Smooth muscle cell (in vitro differentiated cells): ENCODE results near the gene TRPM8. TPM values are rescaled to one million over a fixed set of nuclear protein-coding genes. Genes with fewer than 3 reads are reported as not detected.

Experiments used
- DNase-seq: peaks from one replicate; lab custom pipeline; 2025; ENCODE audit not compliant: unreplicated experiment; lab: John Stamatoyannopoulos, UW
- H2AFZ ChIP-seq: fragments of 200-600 bp; sonication (generic); 2 replicates; pipeline ENCODE4 v1.6.0; 2016; ENCODE audit warnings: antibody characterized with exemption, low read depth, mild to moderate bottlenecking
- H3F3A ChIP-seq: fragments of 200-600 bp; sonication (generic); 2 replicates; pipeline ENCODE4 v1.6.0; 2017; ENCODE audit warnings: antibody characterized with exemption, low read depth
- H3K27ac ChIP-seq: fragments of 200-600 bp; sonication (generic); 2 replicates; pipeline ENCODE4 v1.5.1; 2016; ENCODE audit warnings: low read depth, mild to moderate bottlenecking
- H3K27me3 ChIP-seq: fragments of 200-600 bp; sonication (generic); 2 replicates; pipeline ENCODE4 v1.6.1; 2016; ENCODE audit warnings: low read depth, mild to moderate bottlenecking
- H3K36me3 ChIP-seq: fragments of 200-600 bp; sonication (generic); 2 replicates; pipeline ENCODE4 v1.5.1; 2016; ENCODE audit warnings: low read depth
- H3K4me1 ChIP-seq: fragments of 200-600 bp; sonication (generic); 2 replicates; pipeline ENCODE4 v1.5.1; 2016; ENCODE audit warnings: low read depth
- H3K4me2 ChIP-seq: fragments of 200-600 bp; sonication (generic); 2 replicates; pipeline ENCODE4 v1.6.0; 2016; ENCODE audit warnings: mild to moderate bottlenecking
- H3K4me3 ChIP-seq: fragments of 200-600 bp; sonication (generic); 2 replicates; pipeline ENCODE4 v1.5.1; 2016; ENCODE audit warnings: mild to moderate bottlenecking
- H3K79me2 ChIP-seq: fragments of 200-600 bp; sonication (generic); 2 replicates; pipeline ENCODE4 v1.6.0; 2016; ENCODE audit warnings: low read depth, mild to moderate bottlenecking
- H3K9ac ChIP-seq: fragments of 200-600 bp; sonication (generic); 2 replicates; pipeline ENCODE4 v1.6.0; 2016; ENCODE audit warnings: low read depth
- H3K9me3 ChIP-seq: fragments of 200-600 bp; sonication (generic); replicated peaks from 2 replicates; pipeline ENCODE4 v1.5.1; 2016; ENCODE audit warnings: low read depth
- H4K20me1 ChIP-seq: fragments of 200-600 bp; sonication (generic); 2 replicates; pipeline ENCODE4 v1.6.0; 2016; ENCODE audit warnings: low read depth
- WGBS: methylation state at CpG from one replicate; pipeline ENCODE4 v1.1.7; 2016; ENCODE audit warnings: low lambda C conversion rate; 5-methylcytosine and 5-hydroxymethylcytosine counted together
- polyA plus RNA-seq: library from polyadenylated mRNA; unstranded; fragments of >200 nt; fragmentation: Nextera tagmentation; extraction: Ambion mirVana; gene quantifications from 2 replicates; pipeline ENCODE4 v1.2.1, GENCODE V29; 2016
- total RNA-seq: library from RNA; depleted of rRNA; stranded (reverse); fragments of >200 nt; gene quantifications from 2 replicates; pipeline ENCODE4 v1.2.3, GENCODE V29; 2014
- TF ChIP-seq, protein P1 (sequence below): fragments of 200-600 bp; sonication (generic); IDR thresholded peaks from 2 replicates; pipeline ENCODE4 v1.5.1; 2017; ENCODE audit warnings: borderline replicate concordance, mild to moderate bottlenecking, antibody characterized with exemption; ENCODE audit not compliant: insufficient read depth, poor library complexity, severe bottlenecking

Gene TRPM8
- total and polyA plus RNA-seq, 2 experiments from 2014 or later, result not detected

DNA sequence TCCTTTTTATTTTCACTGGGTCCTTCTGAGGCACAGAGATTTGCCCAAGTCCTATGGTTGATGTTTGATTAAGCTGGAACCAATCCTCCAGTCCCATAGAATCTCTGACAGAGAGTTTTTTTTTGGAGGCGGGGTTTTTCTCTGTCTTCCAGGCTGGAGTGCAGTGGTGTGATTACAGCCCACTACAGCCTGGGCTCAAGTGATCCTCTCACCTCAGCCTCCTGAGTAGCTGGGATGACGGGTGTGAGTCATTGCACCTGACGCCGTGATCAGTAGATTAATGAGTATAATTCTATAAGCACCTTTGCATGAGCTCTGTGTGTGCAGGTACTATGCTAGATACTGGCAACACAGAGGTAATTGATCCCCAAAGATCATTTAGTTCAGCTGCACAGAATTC is 15.3 kb upstream of the TRPM8 start:
- H2AFZ ChIP-seq, result no peak overlapping the region
- 93% methylated on average over 4 of the region's 4 CpGs for WGBS
- H3F3A ChIP-seq, result no peaks in the 10 kb centered on the region
- no peak overlapping the region for H3K4me3 ChIP-seq
- TF ChIP-seq, protein P1, sequence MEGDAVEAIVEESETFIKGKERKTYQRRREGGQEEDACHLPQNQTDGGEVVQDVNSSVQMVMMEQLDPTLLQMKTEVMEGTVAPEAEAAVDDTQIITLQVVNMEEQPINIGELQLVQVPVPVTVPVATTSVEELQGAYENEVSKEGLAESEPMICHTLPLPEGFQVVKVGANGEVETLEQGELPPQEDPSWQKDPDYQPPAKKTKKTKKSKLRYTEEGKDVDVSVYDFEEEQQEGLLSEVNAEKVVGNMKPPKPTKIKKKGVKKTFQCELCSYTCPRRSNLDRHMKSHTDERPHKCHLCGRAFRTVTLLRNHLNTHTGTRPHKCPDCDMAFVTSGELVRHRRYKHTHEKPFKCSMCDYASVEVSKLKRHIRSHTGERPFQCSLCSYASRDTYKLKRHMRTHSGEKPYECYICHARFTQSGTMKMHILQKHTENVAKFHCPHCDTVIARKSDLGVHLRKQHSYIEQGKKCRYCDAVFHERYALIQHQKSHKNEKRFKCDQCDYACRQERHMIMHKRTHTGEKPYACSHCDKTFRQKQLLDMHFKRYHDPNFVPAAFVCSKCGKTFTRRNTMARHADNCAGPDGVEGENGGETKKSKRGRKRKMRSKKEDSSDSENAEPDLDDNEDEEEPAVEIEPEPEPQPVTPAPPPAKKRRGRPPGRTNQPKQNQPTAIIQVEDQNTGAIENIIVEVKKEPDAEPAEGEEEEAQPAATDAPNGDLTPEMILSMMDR, result no peak
- no peak for DNase-seq
- H3K27ac ChIP-seq, result no peak overlapping the region
- no peaks in the 10 kb centered on the region for H3K4me1 ChIP-seq
- peaks cover 38% of the 10 kb centered on the region for H3K27me3 ChIP-seq
- H3K9me3 ChIP-seq, result no peaks in the 10 kb centered on the region
- H3K9ac ChIP-seq, result no peak overlapping the region
- no peaks in the 10 kb centered on the region for H3K79me2 ChIP-seq
- no peak overlapping the region for H3K4me2 ChIP-seq
- H4K20me1 ChIP-seq, result no peaks in the 10 kb centered on the region
- H3K36me3 ChIP-seq, result no peaks in the 10 kb centered on the region

DNA sequence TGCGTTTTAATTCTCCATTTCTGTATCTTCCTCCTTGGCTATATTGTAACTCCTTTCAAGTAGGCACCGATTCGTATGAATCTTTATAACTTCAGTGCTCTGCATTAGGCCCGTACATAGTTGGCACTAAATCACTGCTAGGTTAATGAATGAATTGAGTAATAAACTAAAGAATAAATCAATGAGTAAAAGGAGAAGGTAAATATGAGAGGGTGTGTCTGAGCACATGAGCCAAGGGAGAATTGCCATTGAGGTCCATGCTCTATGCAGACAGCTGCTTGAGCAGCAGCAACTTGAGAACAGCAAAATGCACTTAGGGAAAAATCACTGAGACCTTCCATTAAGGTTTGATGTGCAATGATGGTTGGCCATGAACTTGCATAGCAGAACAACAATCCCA is 11.2 kb upstream of the TRPM8 start:
- WGBS, result 88% methylated on average over 4 of the region's 4 CpGs

DNA sequence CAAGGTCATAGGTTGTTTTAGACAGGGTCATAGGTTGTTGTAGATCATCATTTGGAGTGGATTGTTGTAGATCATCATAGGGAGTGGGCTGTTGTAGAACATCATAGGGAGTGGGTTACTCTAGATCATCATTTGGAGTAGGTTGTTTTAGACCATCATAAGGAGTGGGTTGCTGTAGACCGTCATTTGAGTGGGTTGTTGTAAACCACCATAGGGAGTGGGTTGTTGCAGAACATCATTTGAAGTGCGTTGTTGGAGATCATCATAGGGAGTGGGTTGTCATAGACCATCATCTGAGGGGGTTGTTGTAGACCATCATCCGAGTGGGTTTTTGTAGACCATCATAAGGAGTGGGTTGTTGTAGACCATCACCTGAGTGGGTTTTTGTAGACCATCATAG is 9.5 kb upstream of the TRPM8 start:
- TF ChIP-seq, protein P1, result no peak
- Histone ChIP-seq H4K20me1 (no peaks in the 10 kb centered on the region), H3K27me3 (peaks cover 10% of the 10 kb centered on the region), H3K27ac (no peak overlapping the region), H3K4me2 (no peak overlapping the region), H3K79me2 (no peaks in the 10 kb centered on the region), H3F3A (no peaks in the 10 kb centered on the region), H3K9me3 (no peaks in the 10 kb centered on the region), H3K36me3 (no peaks in the 10 kb centered on the region), H3K4me3 (no peak overlapping the region), H2AFZ (no peak overlapping the region), H3K9ac (no peak overlapping the region), H3K4me1 (no peaks in the 10 kb centered on the region)
- WGBS, result 85% methylated on average over 3 of the region's 3 CpGs
- DNase-seq, result no peak

More for the DNA sequence above, 11.2 kb upstream of the TRPM8 start:
- TF ChIP-seq, protein P1, result no peak
- peaks cover 17% of the 10 kb centered on the region for H3K27me3 ChIP-seq
- no peaks in the 10 kb centered on the region for H3K4me1 ChIP-seq
- H3K4me3 ChIP-seq, result no peak overlapping the region
- H4K20me1 ChIP-seq, result no peaks in the 10 kb centered on the region
- no peaks in the 10 kb centered on the region for H3K9me3 ChIP-seq
- no peaks in the 10 kb centered on the region for H3K36me3 ChIP-seq
- H3K27ac ChIP-seq, result no peak overlapping the region
- H2AFZ ChIP-seq, result no peak overlapping the region
- DNase-seq, result no peak
- H3K79me2 ChIP-seq, result no peaks in the 10 kb centered on the region
- no peak overlapping the region for H3K4me2 ChIP-seq
- H3F3A ChIP-seq, result no peaks in the 10 kb centered on the region
- no peak overlapping the region for H3K9ac ChIP-seq

DNA sequence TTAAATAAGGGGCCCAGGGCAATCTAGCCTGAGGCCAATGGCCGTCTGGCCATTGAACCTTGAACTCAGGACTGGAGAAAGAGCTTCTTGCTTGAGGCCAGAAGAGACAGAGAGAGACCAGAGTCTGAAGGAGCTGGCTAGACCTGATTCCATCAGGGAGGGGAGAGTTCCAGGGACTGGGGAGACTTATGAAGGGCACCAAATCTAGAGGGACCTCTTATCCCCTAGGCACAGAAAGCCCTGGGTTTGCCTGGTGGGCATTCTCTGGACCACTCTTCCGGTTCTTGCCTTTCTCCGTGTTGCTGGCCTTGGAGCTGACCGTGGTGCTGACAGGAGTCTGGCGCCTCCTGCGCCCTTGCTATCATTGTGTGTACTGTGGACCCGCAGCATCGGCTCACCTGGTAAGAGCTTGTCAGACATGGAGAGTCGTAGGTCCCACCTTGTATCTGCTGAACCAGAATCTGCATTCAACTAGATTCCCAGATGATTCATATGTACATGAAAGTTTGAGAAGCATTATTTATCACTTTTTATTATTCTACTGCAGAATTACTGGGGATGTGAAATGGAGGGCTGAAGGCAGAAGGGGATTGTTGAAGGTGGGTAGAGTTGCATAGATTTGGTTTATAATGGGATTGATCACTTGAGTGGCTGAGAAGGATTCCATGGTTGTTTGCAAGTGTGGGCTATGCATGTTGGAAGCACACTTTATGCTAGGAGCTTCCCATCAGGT is 4.3 kb upstream of the TRPM8 start:
- WGBS, result 30% methylated on average over 9 of the region's 9 CpGs
- DNase-seq, result peak; percentile 4

More for the DNA sequence above, 4.3 kb upstream of the TRPM8 start:
- H3K4me1 ChIP-seq, result peaks cover 7% of the 10 kb centered on the region
- no peak overlapping the region for H3K4me2 ChIP-seq
- H3K27me3 ChIP-seq, result peaks cover 25% of the 10 kb centered on the region
- no peak overlapping the region for H2AFZ ChIP-seq
- no peaks in the 10 kb centered on the region for H3K9me3 ChIP-seq
- H3K27ac ChIP-seq, result no peak overlapping the region
- H4K20me1 ChIP-seq, result no peaks in the 10 kb centered on the region
- H3K9ac ChIP-seq, result no peak overlapping the region
- no peaks in the 10 kb centered on the region for H3F3A ChIP-seq
- TF ChIP-seq, protein P1, result no peak
- H3K79me2 ChIP-seq, result no peaks in the 10 kb centered on the region
- H3K4me3 ChIP-seq, result no peak overlapping the region
- H3K36me3 ChIP-seq, result no peaks in the 10 kb centered on the region
